Measurements from ENCODE around the gene CYFIP2. TPM values are rescaled to one million over a fixed set of nuclear protein-coding genes. Genes with fewer than 3 reads are reported as not detected.

The CYFIP2 gene
- total RNA-seq, 1 donor from 2014 or later = 37.4 TPM

- no peaks in the 10 kb centered on the region for H3K9me3 Mint-ChIP-seq (ENCODE audit: low read depth)
- DNase-seq (ENCODE audit: low spot score) = no peak
- TF ChIP-seq CTCF (IDR thresholded peaks at IDR 0.05) = no peak
- H3K27me3 Mint-ChIP-seq (ENCODE audit: low read depth) = no peaks in the 10 kb centered on the region
- H3K4me3 Mint-ChIP-seq (ENCODE audit: unreplicated experiment) = no peak overlapping the region
- no peak overlapping the region for H3K27ac Mint-ChIP-seq (ENCODE audit: unreplicated experiment)
- peaks cover 5% of the 10 kb centered on the region for H3K4me1 Mint-ChIP-seq (ENCODE audit: low read depth)
- no peaks in the 10 kb centered on the region for H3K36me3 Mint-ChIP-seq (ENCODE audit: low read depth)
Measured at GRCh38 chr5:157311595-157311994, 45.7 kb downstream of the CYFIP2 start.

DNA sequence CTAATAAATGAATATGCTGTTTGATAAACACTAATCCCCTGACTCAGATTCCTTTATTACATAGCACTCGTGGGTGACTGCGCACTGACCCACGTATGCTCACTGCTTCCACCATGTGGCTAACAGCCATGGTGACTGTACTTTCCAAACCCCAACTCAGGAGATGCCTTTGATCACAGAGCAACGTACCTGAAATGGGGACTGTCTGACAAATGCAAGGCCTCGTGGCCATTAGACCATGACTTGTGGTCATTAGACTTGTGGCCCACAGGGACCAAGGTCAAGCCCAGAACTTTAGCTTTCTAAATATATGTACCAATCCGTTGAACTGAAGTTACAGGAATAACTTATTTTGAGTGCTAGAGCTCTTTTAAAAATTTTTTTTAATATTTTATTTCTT, 46.6 kb downstream of the CYFIP2 start:
- Mint-ChIP-seq H3K4me1 (ENCODE audit: low read depth) (peaks cover 5% of the 10 kb centered on the region), H3K27me3 (ENCODE audit: low read depth) (no peaks in the 10 kb centered on the region), H3K36me3 (ENCODE audit: low read depth) (no peaks in the 10 kb centered on the region), H3K9me3 (ENCODE audit: low read depth) (no peaks in the 10 kb centered on the region), H3K27ac (ENCODE audit: unreplicated experiment) (no peak overlapping the region), H3K4me3 (ENCODE audit: unreplicated experiment) (no peak overlapping the region)
- no peak for DNase-seq (ENCODE audit: low spot score)
- TF ChIP-seq CTCF (IDR thresholded peaks at IDR 0.05) = peak; percentile 87

DNA sequence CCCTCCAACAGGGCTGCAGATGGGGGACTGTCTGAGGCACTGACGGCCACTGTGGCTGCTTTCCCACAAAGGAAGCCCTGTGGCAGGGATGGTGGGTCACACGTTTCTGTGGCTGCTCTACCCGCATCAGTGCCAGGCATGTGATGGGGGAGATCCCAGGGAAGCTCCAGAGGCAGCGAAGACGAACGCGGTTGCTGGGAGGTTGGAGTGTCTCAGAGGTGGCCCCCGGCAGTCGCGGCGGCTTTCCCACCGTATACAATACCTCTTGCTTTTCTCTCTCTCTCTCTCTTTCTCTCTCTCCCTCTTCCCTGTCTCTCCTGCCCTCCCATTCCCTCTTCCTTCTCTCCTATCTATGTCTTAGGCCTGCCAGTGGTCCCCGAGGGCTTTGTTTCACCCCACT, 56.7 kb downstream of the CYFIP2 start:
- Mint-ChIP-seq H3K27me3 (ENCODE audit: low read depth) (no peaks in the 10 kb centered on the region), H3K4me1 (ENCODE audit: low read depth) (no peaks in the 10 kb centered on the region), H3K9me3 (ENCODE audit: low read depth) (no peaks in the 10 kb centered on the region), H3K4me3 (ENCODE audit: unreplicated experiment) (no peak overlapping the region), H3K36me3 (ENCODE audit: low read depth) (peaks cover 2% of the 10 kb centered on the region), H3K27ac (ENCODE audit: unreplicated experiment) (no peak overlapping the region)
- no peak for DNase-seq (ENCODE audit: low spot score)
- TF ChIP-seq CTCF (IDR thresholded peaks at IDR 0.05) = no peak

DNA sequence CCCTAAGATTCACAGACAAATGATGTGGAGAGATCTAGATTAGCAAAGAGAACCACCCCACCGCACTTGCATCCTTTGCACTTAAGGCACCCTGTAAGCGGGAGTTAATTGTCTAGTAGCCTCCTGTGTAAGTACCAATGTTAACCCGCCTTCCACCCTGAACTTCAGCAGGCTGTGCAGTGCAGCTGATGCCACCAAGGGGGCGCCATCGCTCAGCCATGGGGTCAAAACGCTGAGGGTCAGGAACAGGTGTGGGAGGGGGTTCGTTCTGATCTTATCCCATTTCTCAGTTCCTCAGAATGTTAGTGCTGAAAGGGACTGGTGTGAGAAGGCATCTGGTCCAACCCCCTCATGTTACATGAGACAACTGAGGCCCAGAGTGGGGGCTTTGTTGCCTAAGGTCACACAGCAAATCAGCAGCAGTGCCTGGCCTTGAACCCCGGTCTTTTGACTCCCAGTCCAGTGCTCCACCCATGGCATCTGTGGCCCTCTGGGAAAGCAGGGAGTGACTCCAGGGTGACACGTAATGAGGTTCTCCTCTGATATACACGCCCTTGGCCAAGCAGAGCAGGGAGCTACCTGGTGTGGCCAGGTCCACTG, 57.3 kb downstream of the CYFIP2 start:
- H3K27me3 Mint-ChIP-seq (ENCODE audit: low read depth) = no peaks in the 10 kb centered on the region
- no peak overlapping the region for H3K4me3 Mint-ChIP-seq (ENCODE audit: unreplicated experiment)
- DNase-seq (ENCODE audit: low spot score) = no peak
- peaks cover 2% of the 10 kb centered on the region for H3K4me1 Mint-ChIP-seq (ENCODE audit: low read depth)
- H3K9me3 Mint-ChIP-seq (ENCODE audit: low read depth) = no peaks in the 10 kb centered on the region
- H3K36me3 Mint-ChIP-seq (ENCODE audit: low read depth) = peaks cover 2% of the 10 kb centered on the region
- H3K27ac Mint-ChIP-seq (ENCODE audit: unreplicated experiment) = no peak overlapping the region
- peak; percentile 59 for TF ChIP-seq CTCF (IDR thresholded peaks at IDR 0.05)

DNA sequence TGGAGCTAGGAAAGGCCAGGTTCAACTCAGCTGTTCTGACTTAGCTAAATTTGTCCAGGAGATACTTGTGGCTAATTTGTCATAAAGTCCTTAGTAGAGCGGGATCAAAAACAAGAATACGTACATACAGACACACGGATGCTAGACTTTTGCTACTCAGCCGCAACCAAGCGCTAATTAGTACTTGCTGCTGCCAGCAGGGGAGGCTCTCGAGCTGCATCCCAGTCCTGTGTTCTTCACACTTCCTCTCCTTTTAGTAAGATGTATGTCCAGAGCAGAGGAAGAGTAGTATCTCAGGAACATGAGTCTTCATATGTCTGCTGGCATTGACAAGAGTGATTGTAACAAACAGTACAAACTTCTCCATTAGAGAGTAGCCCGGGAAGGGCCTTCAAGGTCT, 58.3 kb downstream of the CYFIP2 start:
- no peak for DNase-seq (ENCODE audit: low spot score)

More for the DNA sequence above, 58.3 kb downstream of the CYFIP2 start:
- peaks cover 2% of the 10 kb centered on the region for H3K36me3 Mint-ChIP-seq (ENCODE audit: low read depth)
- no peaks in the 10 kb centered on the region for H3K27me3 Mint-ChIP-seq (ENCODE audit: low read depth)
- no peak overlapping the region for H3K4me3 Mint-ChIP-seq (ENCODE audit: unreplicated experiment)
- H3K9me3 Mint-ChIP-seq (ENCODE audit: low read depth) = no peaks in the 10 kb centered on the region
- peak; percentile 65 for TF ChIP-seq CTCF (IDR thresholded peaks at IDR 0.05)
- H3K27ac Mint-ChIP-seq (ENCODE audit: unreplicated experiment) = no peak overlapping the region
- peaks cover 12% of the 10 kb centered on the region for H3K4me1 Mint-ChIP-seq (ENCODE audit: low read depth)
